ENCODE measurements around the gene PDHX.

GRCh38 chr11:34899633-34900016, 16.8 kb upstream of the PDHX start:
- TF ChIP-seq EZH2 (IDR thresholded peaks at IDR 0.05) (no peak), POLR2AphosphoS5 (IDR thresholded peaks at IDR 0.05; ENCODE audit: borderline replicate concordance, low read depth, low read length) (no peak)

All from SK-N-MC (cell line).